Testis (tissue), 2 donors: Measurements from ENCODE around the gene NGRN.

ENCODE experiments used
- POLR2A ChIP-seq: fragments of 450-650 bp; IDR thresholded peaks from one replicate; pipeline ENCODE4 v1.6.1; 2017; ENCODE audit warnings: antibody characterized with exemption, mild to moderate bottlenecking, moderate library complexity
- TF ChIP-seq, protein P1 (sequence below), 3 experiments: fragments of 450-650 bp in 2 of 3; fragments of 200-600 bp in 1 of 3; sonication (generic) in 1 of 3; IDR thresholded peaks; one replicate each; pipeline ENCODE4 v1.5.1; 2016 to 2019; ENCODE audit warnings: antibody characterized with exemption in 3 of 3, mild to moderate bottlenecking in 2 of 3, moderate library complexity in 1 of 3

DNA sequence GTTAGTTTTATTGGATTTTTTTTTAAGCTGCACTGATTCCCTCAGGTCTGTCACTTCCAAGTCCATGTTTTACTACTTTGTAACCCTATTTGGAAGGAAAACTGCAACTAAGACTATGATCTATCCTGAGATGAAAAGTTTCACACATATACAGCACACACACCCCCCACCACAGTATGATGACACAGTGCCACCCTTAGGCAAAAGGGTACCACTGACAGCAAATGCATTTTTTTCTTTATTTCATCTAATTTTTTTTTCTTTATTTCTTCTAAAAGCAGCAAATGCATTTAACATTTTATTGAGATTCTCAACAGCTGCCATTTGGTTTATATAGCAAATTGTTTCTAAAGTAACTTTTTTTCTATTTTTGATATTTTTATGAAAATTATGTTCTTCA is 21.2 kb downstream of the NGRN start:
- TF ChIP-seq, protein P1, sequence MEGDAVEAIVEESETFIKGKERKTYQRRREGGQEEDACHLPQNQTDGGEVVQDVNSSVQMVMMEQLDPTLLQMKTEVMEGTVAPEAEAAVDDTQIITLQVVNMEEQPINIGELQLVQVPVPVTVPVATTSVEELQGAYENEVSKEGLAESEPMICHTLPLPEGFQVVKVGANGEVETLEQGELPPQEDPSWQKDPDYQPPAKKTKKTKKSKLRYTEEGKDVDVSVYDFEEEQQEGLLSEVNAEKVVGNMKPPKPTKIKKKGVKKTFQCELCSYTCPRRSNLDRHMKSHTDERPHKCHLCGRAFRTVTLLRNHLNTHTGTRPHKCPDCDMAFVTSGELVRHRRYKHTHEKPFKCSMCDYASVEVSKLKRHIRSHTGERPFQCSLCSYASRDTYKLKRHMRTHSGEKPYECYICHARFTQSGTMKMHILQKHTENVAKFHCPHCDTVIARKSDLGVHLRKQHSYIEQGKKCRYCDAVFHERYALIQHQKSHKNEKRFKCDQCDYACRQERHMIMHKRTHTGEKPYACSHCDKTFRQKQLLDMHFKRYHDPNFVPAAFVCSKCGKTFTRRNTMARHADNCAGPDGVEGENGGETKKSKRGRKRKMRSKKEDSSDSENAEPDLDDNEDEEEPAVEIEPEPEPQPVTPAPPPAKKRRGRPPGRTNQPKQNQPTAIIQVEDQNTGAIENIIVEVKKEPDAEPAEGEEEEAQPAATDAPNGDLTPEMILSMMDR (IDR thresholded peaks at IDR 0.05), result peak in 1 of 3 experiments; percentile 26
- no peak for TF ChIP-seq POLR2A
